Liver (tissue), 9 donors: ENCODE measurements around the gene EXOG. TPM values are rescaled to one million over a fixed set of nuclear protein-coding genes. Genes with fewer than 3 reads are reported as not detected.

Experiments used
- DNase-seq: peaks from one replicate; pipeline ENCODE4 v3.0.0-alpha.2; 2017; ENCODE audit warnings: low spot score
- H3K27ac ChIP-seq, 2 donors: one replicate each; pipeline ENCODE4 v1.7.0; 2013; ENCODE audit warnings: inconsistent platforms in 2 of 2, low read length in 2 of 2, control low read depth in 1 of 2, low read depth in 1 of 2, mild to moderate bottlenecking in 1 of 2
- H3K27me3 ChIP-seq, 4 donors: one replicate each; pipeline versions ENCODE4 v1.6.1 to v1.7.0; 2013; ENCODE audit warnings: low read length in 3 of 4, inconsistent platforms in 1 of 4, mild to moderate bottlenecking in 1 of 4, moderate library complexity in 1 of 4; ENCODE audit not compliant: control insufficient read depth in 4 of 4, insufficient read depth in 4 of 4
- H3K36me3 ChIP-seq, 4 donors: one replicate each; pipeline versions ENCODE4 v1.6.1 to v1.7.0; 2013; ENCODE audit warnings: low read length in 3 of 4, mild to moderate bottlenecking in 3 of 4, low read depth in 1 of 4, moderate library complexity in 1 of 4; ENCODE audit not compliant: control insufficient read depth in 4 of 4, insufficient read depth in 3 of 4
- H3K4me1 ChIP-seq, 4 donors: one replicate each; pipeline versions ENCODE4 v1.6.1 to v1.7.0; 2013; ENCODE audit warnings: low read length in 3 of 4, mild to moderate bottlenecking in 3 of 4, moderate library complexity in 1 of 4; ENCODE audit not compliant: control insufficient read depth in 4 of 4, insufficient read depth in 4 of 4
- H3K4me3 ChIP-seq, 3 donors: one replicate each; pipeline versions ENCODE4 v1.6.1 to v1.7.0; 2013; ENCODE audit warnings: low read length in 3 of 3, control low read depth in 1 of 3, low read depth in 1 of 3, mild to moderate bottlenecking in 1 of 3
- H3K9ac ChIP-seq, 2 donors: one replicate each; pipeline ENCODE4 v1.7.0; 2013; ENCODE audit warnings: low read length in 2 of 2, mild to moderate bottlenecking in 2 of 2, moderate library complexity in 2 of 2, control low read depth in 1 of 2, low read depth in 1 of 2
- H3K9me3 ChIP-seq, 4 donors: one replicate each; pipeline versions ENCODE4 v1.6.1 to v1.7.0; 2013; ENCODE audit warnings: low read length in 3 of 4; ENCODE audit not compliant: control insufficient read depth in 4 of 4
- GABPA ChIP-seq, 2 donors: IDR thresholded peaks in 1 of 2; conservative IDR thresholded peaks in 1 of 2; 2 replicates each; pipeline ENCODE4 v1.6.1; 2016; ENCODE audit warnings: antibody characterized with exemption in 2 of 2, mild to moderate bottlenecking in 1 of 2, moderate library complexity in 1 of 2
- HNF4A ChIP-seq, 2 donors: conservative IDR thresholded peaks; 2 replicates each; pipeline ENCODE4 v1.6.1; 2016; ENCODE audit warnings: antibody characterized with exemption in 2 of 2, mild to moderate bottlenecking in 2 of 2
- RAD21 ChIP-seq, 2 donors: IDR thresholded peaks; 2 replicates each; pipeline ENCODE4 v1.6.1; 2016; ENCODE audit warnings: antibody characterized with exemption in 2 of 2, mild to moderate bottlenecking in 2 of 2
- RXRA ChIP-seq, 2 donors: IDR thresholded peaks; 2 replicates each; pipeline ENCODE4 v1.6.1; 2017 to 2018; ENCODE audit warnings: antibody characterized with exemption in 2 of 2, mild to moderate bottlenecking in 1 of 2
- TAF1 ChIP-seq: conservative IDR thresholded peaks from 2 replicates; pipeline ENCODE4 v1.6.1; 2016; ENCODE audit warnings: antibody characterized with exemption, mild to moderate bottlenecking
- YY1 ChIP-seq: IDR thresholded peaks from 2 replicates; pipeline ENCODE4 v1.6.1; 2016; ENCODE audit warnings: antibody characterized with exemption, mild to moderate bottlenecking
- WGBS: extraction: QIAGEN DNeasy Blood & Tissue Kit; methylation state at CpG from one replicate; pipeline ENCODE4 v1.1.7; 2013; 5-methylcytosine and 5-hydroxymethylcytosine counted together
- polyA plus RNA-seq, 2 donors: library from polyadenylated mRNA; stranded (reverse) in 1 of 2; unstranded in 1 of 2; fragments of 200-250 nt in 1 of 2; fragments of >200 nt in 1 of 2; fragmentation: Nextera tagmentation in 1 of 2; extraction: Ambion mirVana in 1 of 2; gene quantifications; one replicate each; pipeline versions ENCODE4 v1.2.1 to v1.2.3, GENCODE V29; 2013 to 2015
- total RNA-seq, 2 donors: library from RNA; depleted of rRNA; stranded (reverse); fragments of >200 nt; gene quantifications; one replicate each; pipeline ENCODE4 v1.2.3, GENCODE V29; 2014
- TF ChIP-seq, protein P1 (sequence below): IDR thresholded peaks from 2 replicates; pipeline ENCODE4 v1.6.1; 2016; ENCODE audit warnings: antibody characterized with exemption, mild to moderate bottlenecking
- TF ChIP-seq, protein P2 (sequence below): fragments of 150-350 bp; IDR thresholded peaks from 2 replicates; pipeline ENCODE4 v1.5.1; 2017; ENCODE audit warnings: improper control_type of control experiment, low read depth, low read length; ENCODE audit not compliant: missing input control
- TF ChIP-seq, protein P3 (sequence below): IDR thresholded peaks from 2 replicates; pipeline ENCODE4 v1.6.1; 2016; ENCODE audit warnings: antibody characterized with exemption
- donor health status: healthy.
- donor health status: healthy.
- donor health status: healthy.
- donor health status: healthy.
- donor health status: healthy.

EXOG gene
- total and polyA plus RNA-seq, 4 donors: 2.1 to 4.4 (median 3.9) TPM

DNA sequence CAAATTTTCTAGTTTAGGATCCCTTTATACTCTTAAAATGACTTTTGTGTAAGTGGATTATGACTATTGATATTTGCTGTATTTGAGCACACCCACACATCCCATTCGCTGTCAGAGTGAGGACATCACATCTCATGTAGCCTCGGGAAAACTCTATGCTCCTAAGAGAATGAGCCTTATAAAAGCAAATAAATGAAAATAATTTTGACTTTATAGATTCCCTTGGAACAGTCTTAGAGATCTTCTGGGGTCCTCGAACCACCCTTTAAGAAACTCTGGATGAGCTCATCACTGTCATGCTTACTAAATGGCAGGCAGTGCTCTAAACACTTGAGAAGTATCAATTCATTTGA is 16.1 kb upstream of the EXOG start:
- Histone ChIP-seq H3K9me3 (no peaks in the 10 kb centered on the region), H3K4me3 (no peak overlapping the region), H3K4me1 (peaks cover 0 to 4% (median under 1%) of the 10 kb centered on the region in 4 donors), H3K9ac (no peak overlapping the region), H3K36me3 (peaks cover 2 to 55% (median 32%) of the 10 kb centered on the region in 4 donors), H3K27me3 (no peaks in the 10 kb centered on the region), H3K27ac (no peak overlapping the region)
- TF ChIP-seq RXRA (IDR thresholded peaks at IDR 0.05) (no peak), HNF4A (conservative IDR thresholded peaks at IDR 0.05) (no peak), RAD21 (IDR thresholded peaks at IDR 0.05) (peak in 1 of 2 donors; percentile 1)
- TF ChIP-seq, protein P1, sequence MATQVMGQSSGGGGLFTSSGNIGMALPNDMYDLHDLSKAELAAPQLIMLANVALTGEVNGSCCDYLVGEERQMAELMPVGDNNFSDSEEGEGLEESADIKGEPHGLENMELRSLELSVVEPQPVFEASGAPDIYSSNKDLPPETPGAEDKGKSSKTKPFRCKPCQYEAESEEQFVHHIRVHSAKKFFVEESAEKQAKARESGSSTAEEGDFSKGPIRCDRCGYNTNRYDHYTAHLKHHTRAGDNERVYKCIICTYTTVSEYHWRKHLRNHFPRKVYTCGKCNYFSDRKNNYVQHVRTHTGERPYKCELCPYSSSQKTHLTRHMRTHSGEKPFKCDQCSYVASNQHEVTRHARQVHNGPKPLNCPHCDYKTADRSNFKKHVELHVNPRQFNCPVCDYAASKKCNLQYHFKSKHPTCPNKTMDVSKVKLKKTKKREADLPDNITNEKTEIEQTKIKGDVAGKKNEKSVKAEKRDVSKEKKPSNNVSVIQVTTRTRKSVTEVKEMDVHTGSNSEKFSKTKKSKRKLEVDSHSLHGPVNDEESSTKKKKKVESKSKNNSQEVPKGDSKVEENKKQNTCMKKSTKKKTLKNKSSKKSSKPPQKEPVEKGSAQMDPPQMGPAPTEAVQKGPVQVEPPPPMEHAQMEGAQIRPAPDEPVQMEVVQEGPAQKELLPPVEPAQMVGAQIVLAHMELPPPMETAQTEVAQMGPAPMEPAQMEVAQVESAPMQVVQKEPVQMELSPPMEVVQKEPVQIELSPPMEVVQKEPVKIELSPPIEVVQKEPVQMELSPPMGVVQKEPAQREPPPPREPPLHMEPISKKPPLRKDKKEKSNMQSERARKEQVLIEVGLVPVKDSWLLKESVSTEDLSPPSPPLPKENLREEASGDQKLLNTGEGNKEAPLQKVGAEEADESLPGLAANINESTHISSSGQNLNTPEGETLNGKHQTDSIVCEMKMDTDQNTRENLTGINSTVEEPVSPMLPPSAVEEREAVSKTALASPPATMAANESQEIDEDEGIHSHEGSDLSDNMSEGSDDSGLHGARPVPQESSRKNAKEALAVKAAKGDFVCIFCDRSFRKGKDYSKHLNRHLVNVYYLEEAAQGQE: no peak
- TF ChIP-seq, protein P2, sequence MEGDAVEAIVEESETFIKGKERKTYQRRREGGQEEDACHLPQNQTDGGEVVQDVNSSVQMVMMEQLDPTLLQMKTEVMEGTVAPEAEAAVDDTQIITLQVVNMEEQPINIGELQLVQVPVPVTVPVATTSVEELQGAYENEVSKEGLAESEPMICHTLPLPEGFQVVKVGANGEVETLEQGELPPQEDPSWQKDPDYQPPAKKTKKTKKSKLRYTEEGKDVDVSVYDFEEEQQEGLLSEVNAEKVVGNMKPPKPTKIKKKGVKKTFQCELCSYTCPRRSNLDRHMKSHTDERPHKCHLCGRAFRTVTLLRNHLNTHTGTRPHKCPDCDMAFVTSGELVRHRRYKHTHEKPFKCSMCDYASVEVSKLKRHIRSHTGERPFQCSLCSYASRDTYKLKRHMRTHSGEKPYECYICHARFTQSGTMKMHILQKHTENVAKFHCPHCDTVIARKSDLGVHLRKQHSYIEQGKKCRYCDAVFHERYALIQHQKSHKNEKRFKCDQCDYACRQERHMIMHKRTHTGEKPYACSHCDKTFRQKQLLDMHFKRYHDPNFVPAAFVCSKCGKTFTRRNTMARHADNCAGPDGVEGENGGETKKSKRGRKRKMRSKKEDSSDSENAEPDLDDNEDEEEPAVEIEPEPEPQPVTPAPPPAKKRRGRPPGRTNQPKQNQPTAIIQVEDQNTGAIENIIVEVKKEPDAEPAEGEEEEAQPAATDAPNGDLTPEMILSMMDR: no peak
- WGBS: 73% methylated on average over 3 of the region's 3 CpGs
- no peak for DNase-seq

DNA sequence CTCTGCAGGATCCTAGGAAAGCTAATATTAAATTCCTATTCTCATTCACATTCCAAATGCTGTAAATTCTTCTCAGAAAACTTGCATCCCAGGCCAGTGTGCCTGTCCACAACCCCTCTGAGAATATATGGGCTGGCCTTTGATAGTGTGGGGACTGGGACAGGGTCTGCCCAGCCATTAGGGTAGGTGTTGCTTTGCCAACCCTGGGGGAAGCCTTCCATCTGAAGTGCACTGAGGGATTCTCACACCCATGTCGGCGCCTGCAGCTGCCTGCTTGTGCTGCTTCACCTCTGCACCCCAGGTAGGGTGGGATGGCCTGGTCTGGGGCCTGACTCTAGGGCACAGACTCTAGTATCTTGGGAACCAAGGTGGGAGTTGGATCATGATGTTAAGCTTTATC is 15.2 kb upstream of the EXOG start:
- Histone ChIP-seq H3K27ac (no peak overlapping the region), H3K9ac (no peak overlapping the region), H3K4me3 (no peak overlapping the region), H3K27me3 (no peaks in the 10 kb centered on the region), H3K4me1 (no peaks in the 10 kb centered on the region), H3K9me3 (no peaks in the 10 kb centered on the region), H3K36me3 (peaks cover 2 to 55% (median 32%) of the 10 kb centered on the region in 4 donors)
- TF ChIP-seq RXRA (IDR thresholded peaks at IDR 0.05) (no peak), GABPA (IDR thresholded peaks at IDR 0.05 in 1 of 2, conservative IDR thresholded peaks at IDR 0.05 in 1 of 2) (no peak), TAF1 (no peak)
- DNase-seq: no peak
- WGBS: 99% methylated on average over 2 of the region's 2 CpGs

DNA sequence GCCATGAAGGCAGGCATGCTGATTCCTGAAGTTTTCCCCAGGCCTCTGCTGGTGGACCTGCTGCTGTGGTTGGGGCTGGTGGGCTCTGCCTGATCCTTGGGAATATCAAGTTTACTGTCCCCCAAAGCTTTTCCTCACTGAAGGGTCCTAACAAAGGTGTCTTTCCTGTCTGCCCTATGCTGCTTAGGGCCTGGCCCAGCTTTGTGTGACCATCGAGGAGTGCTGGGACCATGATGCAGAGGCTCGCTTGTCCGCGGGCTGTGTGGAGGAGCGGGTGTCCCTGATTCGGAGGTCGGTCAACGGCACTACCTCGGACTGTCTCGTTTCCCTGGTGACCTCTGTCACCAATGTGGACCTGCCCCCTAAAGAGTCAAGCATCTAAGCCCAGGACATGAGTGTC is 13.2 kb upstream of the EXOG start:
- H3K4me1 ChIP-seq: no peaks in the 10 kb centered on the region
- no peak for DNase-seq
- no peaks in the 10 kb centered on the region for H3K27me3 ChIP-seq
- no peak overlapping the region for H3K4me3 ChIP-seq
- peaks cover 2 to 59% (median 32%) of the 10 kb centered on the region in 4 donors for H3K36me3 ChIP-seq
- H3K9me3 ChIP-seq: no peaks in the 10 kb centered on the region
- H3K9ac ChIP-seq: no peak overlapping the region
- H3K27ac ChIP-seq: no peak overlapping the region
- 84% methylated on average over 10 of the region's 10 CpGs for WGBS
- TF ChIP-seq, protein P3, sequence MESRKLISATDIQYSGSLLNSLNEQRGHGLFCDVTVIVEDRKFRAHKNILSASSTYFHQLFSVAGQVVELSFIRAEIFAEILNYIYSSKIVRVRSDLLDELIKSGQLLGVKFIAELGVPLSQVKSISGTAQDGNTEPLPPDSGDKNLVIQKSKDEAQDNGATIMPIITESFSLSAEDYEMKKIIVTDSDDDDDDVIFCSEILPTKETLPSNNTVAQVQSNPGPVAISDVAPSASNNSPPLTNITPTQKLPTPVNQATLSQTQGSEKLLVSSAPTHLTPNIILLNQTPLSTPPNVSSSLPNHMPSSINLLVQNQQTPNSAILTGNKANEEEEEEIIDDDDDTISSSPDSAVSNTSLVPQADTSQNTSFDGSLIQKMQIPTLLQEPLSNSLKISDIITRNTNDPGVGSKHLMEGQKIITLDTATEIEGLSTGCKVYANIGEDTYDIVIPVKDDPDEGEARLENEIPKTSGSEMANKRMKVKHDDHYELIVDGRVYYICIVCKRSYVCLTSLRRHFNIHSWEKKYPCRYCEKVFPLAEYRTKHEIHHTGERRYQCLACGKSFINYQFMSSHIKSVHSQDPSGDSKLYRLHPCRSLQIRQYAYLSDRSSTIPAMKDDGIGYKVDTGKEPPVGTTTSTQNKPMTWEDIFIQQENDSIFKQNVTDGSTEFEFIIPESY: no peak
- TF ChIP-seq YY1: no peak
